ENCODE measurements around the gene METTL6.
"Not testable (repeated sequence)": the region's sequence is repeated elsewhere in the genome, so short reads cannot be mapped to it uniquely, and the experiment has no call there.

METTL6 gene

GRCh38 chr3:15427182-15427880 lies at the start of gene METTL6, which contains the start of gene EAF1:
Gene METTL6, minus strand, starts transcription at chr3:15427544. Its CDS starts 1,033 bp downstream, at chr3:15426511.
Gene EAF1, plus strand, starts transcription at chr3:15427598. Its CDS starts 182 bp downstream, at chr3:15427780.
- in situ Hi-C loops (cut with MboI; ENCODE audit: low sequenced_read_pairs), result no loop called here

- in situ Hi-C loops (cut with MboI; ENCODE audit: low sequenced_read_pairs), result no loop called here
Observed at GRCh38 chr3:15476378-15476777, 49.0 kb upstream of the METTL6 start.

- in situ Hi-C loops (cut with MboI; ENCODE audit: low sequenced_read_pairs), result no loop called here
Observed at GRCh38 chr3:15475161-15475560, 47.8 kb upstream of the METTL6 start.

GRCh38 chr3:15471861-15472260 lies 44.5 kb upstream of the METTL6 start:
- in situ Hi-C loops (cut with MboI; ENCODE audit: low sequenced_read_pairs), result no loop called here

GRCh38 chr3:15470849-15471248 lies 43.5 kb upstream of the METTL6 start:
- in situ Hi-C loops (cut with MboI; ENCODE audit: low sequenced_read_pairs), result no loop called here

- in situ Hi-C loops (cut with MboI; ENCODE audit: low sequenced_read_pairs), result no loop called here
Observed at GRCh38 chr3:15470261-15470660, 42.9 kb upstream of the METTL6 start.

GRCh38 chr3:15467227-15468181 lies 40.2 kb upstream of the METTL6 start:
- in situ Hi-C loops (cut with MboI; ENCODE audit: low sequenced_read_pairs), result no loop called here

GRCh38 chr3:15465876-15466585 lies 38.7 kb upstream of the METTL6 start:
- in situ Hi-C loops (cut with MboI; ENCODE audit: low sequenced_read_pairs), result no loop called here

- in situ Hi-C loops (cut with MboI; ENCODE audit: low sequenced_read_pairs), result no loop called here
Observed at GRCh38 chr3:15462451-15462850, 35.1 kb upstream of the METTL6 start.

GRCh38 chr3:15460891-15461531 lies 33.7 kb upstream of the METTL6 start:
- in situ Hi-C loops (cut with MboI; ENCODE audit: low sequenced_read_pairs), result no loop called here

- in situ Hi-C loops (cut with MboI; ENCODE audit: low sequenced_read_pairs), result no loop called here
Observed at GRCh38 chr3:15458212-15458780, 31.0 kb upstream of the METTL6 start.

GRCh38 chr3:15456915-15457314 lies 29.6 kb upstream of the METTL6 start:
- in situ Hi-C loops (cut with MboI; ENCODE audit: low sequenced_read_pairs), result not testable (repeated sequence)

- in situ Hi-C loops (cut with MboI; ENCODE audit: low sequenced_read_pairs), result no loop called here
Observed at GRCh38 chr3:15456321-15456720, 29.0 kb upstream of the METTL6 start.

GRCh38 chr3:15455756-15456155 lies 28.4 kb upstream of the METTL6 start:
- in situ Hi-C loops (cut with MboI; ENCODE audit: low sequenced_read_pairs), result no loop called here

- in situ Hi-C loops (cut with MboI; ENCODE audit: low sequenced_read_pairs), result no loop called here
Observed at GRCh38 chr3:15454965-15455364, 27.6 kb upstream of the METTL6 start.

GRCh38 chr3:15453991-15454625 lies 26.8 kb upstream of the METTL6 start:
- in situ Hi-C loops (cut with MboI; ENCODE audit: low sequenced_read_pairs), result no loop called here

- in situ Hi-C loops (cut with MboI; ENCODE audit: low sequenced_read_pairs), result no loop called here
Observed at GRCh38 chr3:15453501-15453900, 26.2 kb upstream of the METTL6 start.

- in situ Hi-C loops (cut with MboI; ENCODE audit: low sequenced_read_pairs), result no loop called here
Observed at GRCh38 chr3:15452961-15453360, 25.6 kb upstream of the METTL6 start.

GRCh38 chr3:15452156-15452555 lies 24.8 kb upstream of the METTL6 start:
- in situ Hi-C loops (cut with MboI; ENCODE audit: low sequenced_read_pairs), result no loop called here

Data from HL-60/S4 (cell line).